H9 (cell line): ENCODE data around the gene CEP192. TPM values are rescaled to one million over a fixed set of nuclear protein-coding genes. Genes with fewer than 3 reads are reported as not detected.

Source experiments
- DNase-seq: peaks from one replicate; pipeline ENCODE4 v3.0.0-alpha.2; 2017
- H2AFZ ChIP-seq: one replicate; pipeline ENCODE4 v1.6.1; 2013; ENCODE audit warnings: mild to moderate bottlenecking, low read length, control low read depth, moderate library complexity
- H2AK5ac ChIP-seq: 2 replicates; pipeline ENCODE4 v1.6.1; 2013; ENCODE audit warnings: low read length, control low read depth, mixed read lengths; ENCODE audit not compliant: insufficient read length
- H2BK120ac ChIP-seq: one replicate; pipeline ENCODE4 v1.6.1; 2013; ENCODE audit warnings: low read depth, mild to moderate bottlenecking, low read length, control low read depth, inconsistent platforms; ENCODE audit not compliant: poor library complexity, severe bottlenecking
- H2BK12ac ChIP-seq: 2 replicates; pipeline ENCODE4 v1.6.1; 2013; ENCODE audit warnings: low read length, control low read depth, mixed read lengths, low read depth; ENCODE audit not compliant: insufficient read length
- H2BK15ac ChIP-seq: 2 replicates; pipeline ENCODE4 v1.6.1; 2013; ENCODE audit warnings: low read depth, low read length, control low read depth
- H2BK20ac ChIP-seq: one replicate; pipeline ENCODE4 v1.6.1; 2013; ENCODE audit warnings: low read depth, mild to moderate bottlenecking, low read length, control low read depth, inconsistent platforms; ENCODE audit not compliant: poor library complexity, severe bottlenecking
- H2BK5ac ChIP-seq: 2 replicates; pipeline ENCODE4 v1.6.1; 2013; ENCODE audit warnings: low read length, control low read depth, mixed read lengths; ENCODE audit not compliant: insufficient read length
- H3K14ac ChIP-seq: 2 replicates; pipeline ENCODE4 v1.6.1; 2013; ENCODE audit warnings: low read length, control low read depth; ENCODE audit not compliant: insufficient read depth
- H3K18ac ChIP-seq: 2 replicates; pipeline ENCODE4 v1.6.1; 2013; ENCODE audit warnings: low read depth, mild to moderate bottlenecking, mixed read lengths, low read length, control low read depth; ENCODE audit not compliant: insufficient read length
- H3K23ac ChIP-seq: 2 replicates; pipeline ENCODE4 v1.6.1; 2013; ENCODE audit warnings: low read length, control low read depth, mixed read lengths, low read depth; ENCODE audit not compliant: insufficient read length
- H3K23me2 ChIP-seq: 2 replicates; pipeline ENCODE4 v1.6.1; 2013; ENCODE audit warnings: low read depth, mild to moderate bottlenecking, mixed read lengths, low read length, control low read depth; ENCODE audit not compliant: insufficient read length, poor library complexity, severe bottlenecking
- H3K27ac ChIP-seq: 2 replicates; pipeline ENCODE4 v1.5.1; 2013; ENCODE audit warnings: low read length, control low read depth, mixed read lengths, low read depth; ENCODE audit not compliant: insufficient read length
- H3K27me3 ChIP-seq: 2 replicates; pipeline ENCODE4 v1.6.1; 2013; ENCODE audit warnings: low read length, control low read depth, inconsistent platforms; ENCODE audit not compliant: insufficient read depth
- H3K4ac ChIP-seq: 2 replicates; pipeline ENCODE4 v1.6.1; 2013; ENCODE audit warnings: low read depth, mild to moderate bottlenecking, control low read depth, inconsistent platforms, low read length, moderate library complexity
- H3K4me1 ChIP-seq: 2 replicates; pipeline ENCODE4 v1.6.1; 2013; ENCODE audit warnings: low read length, control low read depth, inconsistent platforms; ENCODE audit not compliant: insufficient read depth
- H3K4me2 ChIP-seq: 2 replicates; pipeline ENCODE4 v1.6.1; 2013; ENCODE audit warnings: low read length, control low read depth, mixed read lengths; ENCODE audit not compliant: insufficient read length, insufficient read depth
- H3K56ac ChIP-seq: 2 replicates; pipeline ENCODE4 v1.6.1; 2013; ENCODE audit warnings: low read depth, mild to moderate bottlenecking, mixed read lengths, low read length, control low read depth; ENCODE audit not compliant: insufficient read length
- H3K79me1 ChIP-seq: 2 replicates; pipeline ENCODE4 v1.6.1; 2013; ENCODE audit warnings: low read depth, mild to moderate bottlenecking, moderate library complexity, low read length, control low read depth, inconsistent platforms; ENCODE audit not compliant: insufficient read depth, poor library complexity, severe bottlenecking
- H3K79me2 ChIP-seq: 2 replicates; pipeline ENCODE4 v1.6.1; 2013; ENCODE audit warnings: low read length, control low read depth, inconsistent platforms; ENCODE audit not compliant: insufficient read depth
- H3K9ac ChIP-seq: 2 replicates; pipeline ENCODE4 v1.6.1; 2013; ENCODE audit warnings: low read length, control low read depth, mixed read lengths; ENCODE audit not compliant: insufficient read length; ENCODE audit errors: extremely low read depth
- H3K9me3 ChIP-seq: one replicate; pipeline ENCODE4 v1.6.1; 2013; ENCODE audit warnings: low read depth, low read length, inconsistent platforms; ENCODE audit not compliant: control insufficient read depth
- H3T11ph ChIP-seq: one replicate; pipeline ENCODE4 v1.6.1; 2013; ENCODE audit warnings: mild to moderate bottlenecking, low read length, control low read depth, inconsistent platforms
- H4K20me1 ChIP-seq: one replicate; pipeline ENCODE4 v1.6.1; 2013; ENCODE audit not compliant: control insufficient read depth, insufficient read length, insufficient read depth
- H4K5ac ChIP-seq: 2 replicates; pipeline ENCODE4 v1.6.1; 2013; ENCODE audit warnings: low read depth, mild to moderate bottlenecking, mixed read lengths, low read length, control low read depth; ENCODE audit not compliant: insufficient read length
- H4K8ac ChIP-seq: replicated peaks from 2 replicates; pipeline ENCODE4 v1.6.1; 2013; ENCODE audit warnings: low read length, control low read depth, mixed read lengths, low read depth; ENCODE audit not compliant: insufficient read length
- H4K91ac ChIP-seq: 2 replicates; pipeline ENCODE4 v1.6.1; 2013; ENCODE audit warnings: low read depth, mild to moderate bottlenecking, moderate library complexity, mixed read lengths, low read length, control low read depth; ENCODE audit not compliant: insufficient read length
- H3K27ac Mint-ChIP-seq, 3 experiments: 2 replicates in 2 of 3; 3 replicates in 1 of 3; pipeline ENCODE4 v1.8.0; 2020 to 2021; ENCODE audit warnings: mixed read lengths in 3 of 3, mild to moderate bottlenecking in 1 of 3, moderate library complexity in 1 of 3
- H3K27me3 Mint-ChIP-seq: 2 replicates; pipeline ENCODE4 v1.8.0; 2021; ENCODE audit warnings: low read depth, mild to moderate bottlenecking, moderate library complexity, mixed read lengths
- H3K36me3 Mint-ChIP-seq, 3 experiments: 2 replicates in 2 of 3; 3 replicates in 1 of 3; pipeline ENCODE4 v1.8.0; 2020 to 2021; ENCODE audit warnings: low read depth in 3 of 3, mixed read lengths in 3 of 3; ENCODE audit not compliant: insufficient read depth in 1 of 3
- H3K4me1 Mint-ChIP-seq, 2 experiments: 2 replicates each; pipeline ENCODE4 v1.8.0; 2020; ENCODE audit warnings: mixed read lengths in 2 of 2
- H3K4me3 Mint-ChIP-seq, 2 experiments: 2 replicates in 1 of 2; 3 replicates in 1 of 2; pipeline ENCODE4 v1.8.0; 2020 to 2021; ENCODE audit warnings: mild to moderate bottlenecking in 2 of 2, mixed read lengths in 2 of 2, moderate library complexity in 1 of 2
- H3K9me3 Mint-ChIP-seq, 2 experiments: 2 replicates in 1 of 2; 3 replicates in 1 of 2; pipeline ENCODE4 v1.8.0; 2020; ENCODE audit warnings: mild to moderate bottlenecking in 2 of 2, mixed read lengths in 2 of 2, moderate library complexity in 1 of 2
- WGBS: extraction: QIAGEN DNeasy Blood & Tissue Kit; methylation state at CpG from one replicate; pipeline ENCODE4 v1.1.7; 2013; ENCODE audit warnings: missing lambda C conversion rate, low lambda C conversion rate, mixed read lengths; ENCODE audit not compliant: insufficient read length; ENCODE audit errors: extremely low coverage; 5-methylcytosine and 5-hydroxymethylcytosine counted together
- total RNA-seq: library from RNA; stranded (reverse); gene quantifications from 2 replicates; pipeline ENCODE4 v1.2.1, GENCODE V29; 2021
- TF ChIP-seq, protein P1 (sequence below): fragments of 200-600 bp; sonication (generic); conservative IDR thresholded peaks from 3 replicates; pipeline ENCODE4 v1.8.0; 2021; ENCODE audit warnings: antibody characterized with exemption, mild to moderate bottlenecking

Gene CEP192
- total RNA-seq, 1 experiment from 2014 or later = 23.5 TPM

DNA sequence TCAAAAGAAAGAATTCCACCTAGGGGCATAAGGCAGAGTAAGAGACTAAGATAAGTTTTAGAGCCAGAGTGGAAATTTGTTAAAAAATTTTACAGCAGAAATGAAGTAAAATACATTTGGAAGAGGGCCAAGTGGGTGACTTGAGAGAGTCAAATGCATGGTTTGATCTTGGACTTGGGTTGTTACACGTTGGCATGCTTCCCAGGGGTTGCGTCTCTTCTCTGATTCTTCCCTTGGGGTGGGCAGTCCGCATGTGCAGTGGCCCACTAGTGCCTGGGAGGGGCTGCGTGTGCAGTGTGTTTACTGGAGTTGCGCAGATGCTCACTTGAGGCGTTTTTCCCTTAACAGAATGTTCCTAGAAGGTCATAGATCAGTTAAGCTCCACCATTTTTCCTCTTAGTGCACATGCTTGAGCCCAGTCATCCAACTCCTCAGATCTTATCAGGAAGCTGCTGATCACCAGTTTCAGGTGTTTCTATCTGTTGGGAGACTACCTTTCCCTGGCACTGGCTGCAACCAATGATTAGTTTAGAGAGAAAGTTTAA, 30.2 kb upstream of the CEP192 start:
- H3K4me1 ChIP-seq = no peaks in the 10 kb centered on the region
- H2AFZ ChIP-seq = no peak overlapping the region
- no peak overlapping the region for H3K4ac ChIP-seq
- H3K18ac ChIP-seq = no peak overlapping the region
- H3K4me1 Mint-ChIP-seq = no peaks in the 10 kb centered on the region
- no peaks in the 10 kb centered on the region for H3K9me3 ChIP-seq
- H3K79me2 ChIP-seq = peaks cover 1% of the 10 kb centered on the region; the same call in 1 of the 2 replicates
- H4K8ac ChIP-seq = no peak overlapping the region
- H2BK15ac ChIP-seq = no peak overlapping the region
- no peak overlapping the region for H2BK12ac ChIP-seq
- no peak overlapping the region for H3T11ph ChIP-seq
- no peak overlapping the region for H2AK5ac ChIP-seq
- H3K9me3 Mint-ChIP-seq = no peaks in the 10 kb centered on the region; a peak in 1 of 5 replicates
- H3K23me2 ChIP-seq = no peaks in the 10 kb centered on the region
- H3K9ac ChIP-seq = no peak overlapping the region
- no peak overlapping the region for H3K23ac ChIP-seq
- H3K56ac ChIP-seq = no peak overlapping the region
- H3K4me2 ChIP-seq = no peak overlapping the region
- no peaks in the 10 kb centered on the region for H3K27me3 ChIP-seq
- no peak overlapping the region for H2BK5ac ChIP-seq
- no peaks in the 10 kb centered on the region for H4K20me1 ChIP-seq
- H2BK20ac ChIP-seq = no peak overlapping the region
- H3K14ac ChIP-seq = no peak overlapping the region; the same call in 1 of the 2 replicates
- no peak overlapping the region for H3K27ac ChIP-seq
- no peak overlapping the region for H3K4me3 Mint-ChIP-seq
- H4K5ac ChIP-seq = no peak overlapping the region
- no peak overlapping the region for H4K91ac ChIP-seq
- H3K27me3 Mint-ChIP-seq = no peaks in the 10 kb centered on the region
- peak overlapping the region in 1 of 3 experiments; percentile 93; a peak in 3 of 7 replicates for H3K27ac Mint-ChIP-seq
- no peak overlapping the region for H2BK120ac ChIP-seq
- no peak for DNase-seq
- H3K36me3 Mint-ChIP-seq = peaks cover 33 to 68% (median 61%) of the 10 kb centered on the region in 3 experiments
- no peaks in the 10 kb centered on the region for H3K79me1 ChIP-seq
- TF ChIP-seq, protein P1, sequence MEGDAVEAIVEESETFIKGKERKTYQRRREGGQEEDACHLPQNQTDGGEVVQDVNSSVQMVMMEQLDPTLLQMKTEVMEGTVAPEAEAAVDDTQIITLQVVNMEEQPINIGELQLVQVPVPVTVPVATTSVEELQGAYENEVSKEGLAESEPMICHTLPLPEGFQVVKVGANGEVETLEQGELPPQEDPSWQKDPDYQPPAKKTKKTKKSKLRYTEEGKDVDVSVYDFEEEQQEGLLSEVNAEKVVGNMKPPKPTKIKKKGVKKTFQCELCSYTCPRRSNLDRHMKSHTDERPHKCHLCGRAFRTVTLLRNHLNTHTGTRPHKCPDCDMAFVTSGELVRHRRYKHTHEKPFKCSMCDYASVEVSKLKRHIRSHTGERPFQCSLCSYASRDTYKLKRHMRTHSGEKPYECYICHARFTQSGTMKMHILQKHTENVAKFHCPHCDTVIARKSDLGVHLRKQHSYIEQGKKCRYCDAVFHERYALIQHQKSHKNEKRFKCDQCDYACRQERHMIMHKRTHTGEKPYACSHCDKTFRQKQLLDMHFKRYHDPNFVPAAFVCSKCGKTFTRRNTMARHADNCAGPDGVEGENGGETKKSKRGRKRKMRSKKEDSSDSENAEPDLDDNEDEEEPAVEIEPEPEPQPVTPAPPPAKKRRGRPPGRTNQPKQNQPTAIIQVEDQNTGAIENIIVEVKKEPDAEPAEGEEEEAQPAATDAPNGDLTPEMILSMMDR = no peak
- WGBS = no CpG with 5 or more reads among the region's 6 CpGs
